SK-N-SH (cell line): ENCODE measurements around the gene VRK2. TPM values are rescaled to one million over a fixed set of nuclear protein-coding genes. Genes with fewer than 3 reads are reported as not detected.

Experiments used
- CTCF ChIA-PET: fragments of 300-600, 350-600 bp; formaldehyde crosslinking; extraction: SDS; loops from one replicate; lab custom pipeline; 2021; lab: Yijun Ruan, JAX
- POLR2A ChIA-PET: fragments of 350-600 bp; sonication (Branson Sonifier 250); formaldehyde crosslinking; extraction: SDS; loops from one replicate; lab custom pipeline; 2020; ENCODE audit warnings: antibody characterized with exemption, inconsistent platforms; lab: Yijun Ruan, JAX
- DNase-seq: peaks from one replicate; pipeline ENCODE4 v3.0.0; 2012
- H2AFZ ChIP-seq: fragments of 200-600 bp; sonication (generic); 2 replicates; pipeline ENCODE4 v1.8.1; 2016; ENCODE audit warnings: antibody characterized with exemption, mild to moderate bottlenecking, low read depth
- H3F3A ChIP-seq: fragments of 200-600 bp; sonication (generic); replicated peaks from 2 replicates; pipeline ENCODE3; 2016; ENCODE audit warnings: antibody characterized with exemption, mild to moderate bottlenecking; ENCODE audit not compliant: insufficient read depth
- H3K27ac ChIP-seq, 2 experiments: fragments of 200-500 bp in 1 of 2; fragments of 200-600 bp in 1 of 2; sonication (Bioruptor generic) in 1 of 2; sonication (generic), shearing (Covaris generic) in 1 of 2; 2 replicates each; pipeline versions ENCODE4 v1.5.1 to v1.6.1; 2014 to 2016; ENCODE audit warnings: low read depth in 2 of 2, inconsistent platforms in 1 of 2, low read length in 1 of 2, mild to moderate bottlenecking in 1 of 2, mixed read lengths in 1 of 2
- H3K27me3 ChIP-seq: fragments of 200-600 bp; sonication (generic), shearing (Covaris generic); 2 replicates; pipeline ENCODE4 v1.6.1; 2016; ENCODE audit warnings: mixed run types; ENCODE audit not compliant: insufficient read depth
- H3K36me3 ChIP-seq, 2 experiments: fragments of 200-500 bp in 1 of 2; fragments of 200-600 bp in 1 of 2; sonication (Bioruptor generic) in 1 of 2; sonication (generic) in 1 of 2; replicated peaks in 1 of 2; 2 replicates each; pipeline versions ENCODE3 to v1.5.1; 2014 to 2016; ENCODE audit warnings: low read length in 1 of 2, mild to moderate bottlenecking in 1 of 2; ENCODE audit not compliant: insufficient read depth in 2 of 2, control insufficient read depth in 1 of 2
- H3K4me1 ChIP-seq, 2 experiments: fragments of 200-500 bp in 1 of 2; fragments of 200-600 bp in 1 of 2; sonication (Bioruptor generic) in 1 of 2; sonication (generic), shearing (Covaris generic) in 1 of 2; 2 replicates each; pipeline versions ENCODE4 v1.5.1 to v1.6.1; 2014 to 2016; ENCODE audit warnings: low read depth in 1 of 2, low read length in 1 of 2, mixed run types in 1 of 2; ENCODE audit not compliant: insufficient read depth in 2 of 2, control insufficient read depth in 1 of 2
- H3K4me2 ChIP-seq: fragments of 200-600 bp; sonication (generic), shearing (Covaris generic); 2 replicates; pipeline ENCODE4 v1.6.1; 2017; ENCODE audit warnings: mixed run types
- H3K4me3 ChIP-seq, 2 experiments: fragments of 200-500 bp in 1 of 2; fragments of 200-600 bp in 1 of 2; sonication (Bioruptor generic) in 1 of 2; sonication (generic), shearing (Covaris generic) in 1 of 2; 2 replicates each; pipeline versions ENCODE4 v1.5.1 to v1.8.1; 2014 to 2016; ENCODE audit warnings: low read depth in 2 of 2, inconsistent platforms in 1 of 2, low read length in 1 of 2, mild to moderate bottlenecking in 1 of 2, mixed read lengths in 1 of 2, moderate library complexity in 1 of 2
- H3K79me2 ChIP-seq: fragments of 200-600 bp; sonication (generic); 2 replicates; pipeline ENCODE4 v1.8.1; 2017; ENCODE audit warnings: mild to moderate bottlenecking; ENCODE audit not compliant: insufficient read depth
- H3K9ac ChIP-seq: fragments of 200-600 bp; sonication (generic); 2 replicates; pipeline ENCODE4 v1.6.1; 2017; ENCODE audit warnings: mixed run types
- H3K9me2 ChIP-seq: fragments of 200-600 bp; sonication (generic); 2 replicates; pipeline ENCODE4 v1.6.1; 2017; ENCODE audit warnings: mixed run types
- H3K9me3 ChIP-seq: fragments of 200-600 bp; sonication (generic); 2 replicates; pipeline ENCODE4 v1.6.1; 2017; ENCODE audit warnings: mixed run types, mild to moderate bottlenecking, moderate library complexity
- H4K20me1 ChIP-seq: fragments of 200-600 bp; sonication (generic); 2 replicates; pipeline ENCODE4 v1.6.1; 2017; ENCODE audit warnings: mild to moderate bottlenecking, mixed run types; ENCODE audit not compliant: insufficient read depth
- CHD2 ChIP-seq: fragments of 150-350 bp; IDR thresholded peaks from 2 replicates; pipeline ENCODE4 v1.6.1; 2018; ENCODE audit warnings: low read length; ENCODE audit not compliant: partially characterized antibody
- CTCF ChIP-seq: fragments of 200-600 bp; sonication (generic); IDR thresholded peaks from 2 replicates; pipeline ENCODE4 v1.6.1; 2017; ENCODE audit warnings: antibody characterized with exemption, mild to moderate bottlenecking, moderate library complexity
- ELF1 ChIP-seq: IDR thresholded peaks from 2 replicates; pipeline ENCODE4 v1.4.0; 2012
- FOXJ3 ChIP-seq: sonication (generic); formaldehyde crosslinking; IDR thresholded peaks from 2 replicates; pipeline ENCODE4 v1.5.1; 2020; ENCODE audit warnings: mild to moderate bottlenecking, missing genetic modification reagents
- GABPA ChIP-seq: IDR thresholded peaks from 2 replicates; pipeline ENCODE4 v1.4.0; 2012; ENCODE audit warnings: low read depth, mild to moderate bottlenecking
- IRF3 ChIP-seq: fragments of 150-350 bp; IDR thresholded peaks from 2 replicates; pipeline ENCODE4 v1.6.1; 2016; ENCODE audit warnings: mild to moderate bottlenecking, low read depth, low read length
- MAX ChIP-seq: IDR thresholded peaks from 2 replicates; pipeline ENCODE4 v1.4.0; 2012; ENCODE audit warnings: low read depth
- NFIC ChIP-seq: IDR thresholded peaks from 2 replicates; pipeline ENCODE4 v1.4.0; 2012; ENCODE audit warnings: borderline replicate concordance
- POLR2AphosphoS5 ChIP-seq: IDR thresholded peaks from 2 replicates; pipeline ENCODE4 v1.6.1; 2012; ENCODE audit warnings: low read depth, low read length
- TCF12 ChIP-seq: IDR thresholded peaks from 2 replicates; pipeline ENCODE4 v1.4.0; 2012
- TEAD4 ChIP-seq: IDR thresholded peaks from 2 replicates; pipeline ENCODE4 v1.4.0; 2012; ENCODE audit warnings: mild to moderate bottlenecking, borderline replicate concordance; ENCODE audit not compliant: insufficient read depth
- YY1 ChIP-seq: IDR thresholded peaks from 2 replicates; pipeline ENCODE4 v1.4.0; 2012; ENCODE audit warnings: low read depth, mild to moderate bottlenecking
- ZBTB33 ChIP-seq: IDR thresholded peaks from 2 replicates; pipeline ENCODE4 v1.4.0; 2012; ENCODE audit warnings: low read depth, borderline replicate concordance
- WGBS: methylation state at CpG from one replicate; pipeline ENCODE4 v1.1.6; 2017; ENCODE audit warnings: low lambda C conversion rate; 5-methylcytosine and 5-hydroxymethylcytosine counted together
- polyA plus RNA-seq, 3 experiments: library from polyadenylated mRNA; depleted of rRNA; stranded (reverse); fragments of >200 nt; gene quantifications; 2 replicates each; pipeline ENCODE4 v1.2.3, GENCODE V29; 2012

Gene VRK2
- polyA plus RNA-seq, 1 of the 3 experiments (the other 2 are of a cell fraction), result not detected

- no peak for TF ChIP-seq YY1
- no peak for TF ChIP-seq FOXJ3 (CRISPR knock-in tag)
- no peak for TF ChIP-seq TEAD4
- TF ChIP-seq, all 33 proteins: peak for 0
Measured at GRCh38 chr2:58035352-58035751, 11.3 kb upstream of the VRK2 start (continued).

GRCh38 chr2:58039170-58039611 lies 7.4 kb upstream of the VRK2 start:
- ChIA-PET CTCF (no interaction called here), POLR2A (no interaction called here)
- Histone ChIP-seq H3K4me2 (0 out of 2 replicates have a peak overlapping the region, but pooled peaks have one; percentile 37), H3K27me3 (no peaks in the 10 kb centered on the region), H3K4me1 (peaks cover 0 to 14% of the 10 kb centered on the region in 2 experiments; a peak in 1 of 4 replicates), H3K4me3 (peak overlapping the region in 1 of 2 experiments; percentile 26; a peak in 1 of 4 replicates), H3K27ac (peak overlapping the region in 1 of 2 experiments; percentile 61; a peak in 2 of 4 replicates), H3K36me3 (no peaks in the 10 kb centered on the region), H3K9me3 (no peaks in the 10 kb centered on the region), H3F3A (peaks cover 31% of the 10 kb centered on the region), H4K20me1 (no peaks in the 10 kb centered on the region), H3K79me2 (no peaks in the 10 kb centered on the region), H2AFZ (peak overlapping the region; percentile 56; the same call in 1 of the 2 replicates), H3K9ac (no peak overlapping the region), H3K9me2 (no peaks in the 10 kb centered on the region)
- no peak for TF ChIP-seq CTCF
- TF ChIP-seq POLR2AphosphoS5, result no peak
- no peak for TF ChIP-seq MAX
- 0 out of 2 replicates have a peak, but pooled peaks have one; percentile 24 for TF ChIP-seq ELF1
- TF ChIP-seq CHD2, result no peak
- TF ChIP-seq NFIC, result peak; percentile 72
- peak; percentile 25; the same call in 1 of the 2 replicates for TF ChIP-seq TCF12
- TF ChIP-seq FOXJ3 (CRISPR knock-in tag), result no peak
- TF ChIP-seq IRF3, result no peak
- no peak for TF ChIP-seq GABPA
- no peak for TF ChIP-seq ZBTB33
- no peak for DNase-seq
- 46% methylated on average over 1 of the region's 1 CpG for WGBS
